Left hindlimb (tissue), 1 donor: ENCODE results near the gene GDF10.
A peak's percentile ranks its signal among the peaks of the same experiment; 100 is the strongest.

Experiments
- DNase-seq: peaks from one replicate; pipeline ENCODE4 v3.0.0-alpha.2; 2018

The GDF10 gene

DNA sequence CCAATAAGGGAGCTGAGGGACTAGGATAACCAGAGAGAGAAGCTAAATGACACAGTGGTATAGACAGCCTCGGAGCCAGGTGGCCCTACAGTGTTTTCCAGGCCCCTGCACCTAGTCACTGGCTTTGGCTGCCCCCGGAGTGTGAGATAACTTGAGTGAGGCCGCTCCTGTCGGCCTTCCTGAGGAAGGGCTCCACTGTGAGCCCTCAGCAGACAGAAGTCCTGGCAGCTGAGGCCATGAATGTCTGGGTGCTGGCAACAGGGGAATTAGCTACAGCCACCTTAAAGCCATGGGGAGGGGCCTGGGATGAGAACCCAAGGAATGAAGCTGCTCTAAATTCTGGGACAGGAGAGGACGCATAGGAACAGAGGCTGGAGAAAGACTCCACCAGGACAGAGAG lies 4.6 kb upstream of the GDF10 start:
- no peak for DNase-seq

DNA sequence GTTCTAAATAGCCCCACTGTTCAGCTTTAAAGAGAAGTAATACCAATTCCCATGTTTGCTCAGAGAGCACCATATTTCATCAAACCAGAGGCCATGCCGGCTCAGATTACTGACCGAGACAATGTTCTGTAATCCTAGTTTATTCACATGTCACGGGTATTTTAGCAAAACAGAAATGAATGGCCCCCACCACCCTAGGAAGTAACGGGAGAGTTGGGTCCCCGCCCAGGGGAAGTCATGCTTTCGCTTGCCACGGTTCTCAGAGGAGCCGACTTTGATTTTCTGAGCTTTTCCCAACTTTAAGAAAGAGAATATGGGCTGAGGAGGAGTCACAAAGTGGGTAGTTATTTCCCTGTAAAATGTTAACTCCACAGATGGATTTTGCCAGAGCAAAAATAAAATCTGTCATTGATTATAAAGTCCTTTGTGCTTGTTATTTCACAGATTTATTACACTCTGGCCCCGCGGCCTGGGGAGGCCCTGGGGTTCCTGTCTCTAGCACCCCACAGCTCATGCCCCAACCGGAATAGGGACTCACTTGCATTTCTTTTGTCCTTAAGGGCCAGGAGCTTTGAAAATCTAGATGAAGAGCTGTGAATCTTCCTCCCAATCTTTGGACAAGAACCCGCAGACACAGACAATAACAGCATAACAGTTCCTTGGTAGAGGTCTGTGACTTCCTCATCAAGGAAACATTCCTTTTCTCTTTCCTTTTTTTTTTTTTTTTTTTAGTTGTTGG lies 3.7 kb upstream of the GDF10 start:
- no peak for DNase-seq

DNA sequence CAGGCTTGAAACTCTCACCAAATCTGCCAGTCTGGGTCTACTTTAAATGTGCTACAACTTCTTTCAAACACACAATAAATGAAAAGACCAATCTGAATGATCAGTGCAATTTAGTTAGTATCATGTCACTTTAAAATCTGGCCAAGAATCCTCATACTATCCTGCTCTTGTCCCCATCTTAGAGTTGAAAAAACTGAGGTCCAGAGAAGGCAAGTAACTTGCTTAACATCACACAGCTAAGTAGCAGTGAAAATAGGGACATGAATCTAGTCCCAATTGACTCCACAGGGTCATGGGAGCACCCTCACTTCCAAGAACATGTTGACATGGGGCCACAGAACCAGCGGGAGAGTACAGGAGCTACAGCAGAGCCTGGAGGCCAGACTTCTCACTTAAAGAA lies 3.1 kb upstream of the GDF10 start:
- no peak for DNase-seq

DNA sequence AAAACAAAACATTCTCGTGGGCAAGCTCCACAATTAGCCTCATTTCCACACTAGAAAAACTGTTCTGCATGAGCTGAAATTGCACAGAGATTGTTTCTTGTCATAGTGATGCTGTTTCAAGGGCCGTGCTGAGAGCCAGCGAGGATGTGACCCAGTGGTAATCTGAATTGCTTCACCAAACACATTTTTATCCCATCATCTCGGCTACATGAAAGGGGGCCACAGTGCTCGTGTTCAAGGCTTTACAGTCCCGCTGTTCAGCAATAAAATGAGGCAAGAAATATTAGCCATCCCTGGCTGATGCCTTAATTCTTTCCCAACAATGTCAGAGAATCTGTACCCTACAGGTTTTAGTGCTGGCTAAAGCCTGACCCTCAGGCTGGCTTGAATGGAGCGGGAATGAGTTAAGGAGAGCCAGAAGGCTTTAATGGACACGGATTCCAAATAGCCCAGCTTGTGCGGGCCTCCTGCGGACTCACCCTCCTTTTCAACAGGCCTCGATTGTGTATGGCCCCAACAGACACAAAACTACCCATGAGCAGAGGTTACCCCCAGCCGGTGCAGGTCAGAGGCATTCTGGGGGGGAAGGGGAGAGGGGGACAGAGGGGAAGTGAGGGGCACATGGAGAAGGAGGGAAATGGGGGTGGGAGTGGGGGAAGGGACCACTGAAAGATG lies 2.0 kb upstream of the GDF10 start:
- DNase-seq: no peak

DNA sequence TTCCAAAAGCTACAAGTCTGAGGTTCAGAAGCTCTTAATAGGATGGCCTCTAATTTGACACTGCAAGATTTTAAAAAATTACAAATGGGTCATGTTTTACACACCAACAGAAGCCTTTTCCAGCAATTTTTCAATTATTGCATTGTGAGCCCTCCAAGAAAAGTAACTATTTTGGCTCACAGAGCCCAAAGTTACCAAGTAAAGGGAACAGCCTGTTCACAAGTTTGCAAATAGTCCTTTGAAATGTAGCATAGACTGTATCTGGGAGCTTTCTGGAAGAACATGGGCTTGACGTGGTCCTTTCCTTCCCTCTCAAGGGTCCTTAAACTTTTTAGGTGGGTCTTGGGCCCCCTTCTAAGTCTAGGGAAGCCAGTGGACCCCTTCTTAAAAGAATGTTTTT lies 1.3 kb upstream of the GDF10 start:
- no peak for DNase-seq

DNA sequence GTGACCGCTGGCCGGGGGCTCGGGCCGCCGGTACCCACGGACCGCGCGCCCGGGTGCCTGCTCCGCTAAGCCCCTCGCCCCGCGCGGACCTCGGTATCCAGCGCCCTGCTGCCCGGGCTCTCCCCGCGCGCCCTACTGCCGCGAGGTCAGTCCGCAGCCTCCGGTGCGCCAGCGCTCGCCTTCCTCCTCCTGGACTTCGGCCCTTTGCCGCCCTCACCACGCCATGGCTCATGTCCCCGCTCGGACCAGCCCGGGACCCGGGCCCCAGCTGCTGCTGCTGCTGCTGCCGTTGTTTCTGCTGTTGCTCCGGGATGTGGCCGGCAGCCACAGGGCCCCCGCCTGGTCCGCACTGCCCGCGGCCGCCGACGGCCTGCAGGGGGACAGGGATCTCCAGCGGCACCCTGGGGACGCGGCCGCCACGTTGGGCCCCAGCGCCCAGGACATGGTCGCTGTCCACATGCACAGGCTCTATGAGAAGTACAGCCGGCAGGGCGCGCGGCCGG lies 483 bp downstream of the GDF10 start:
- DNase-seq: peak; percentile 45

GRCh38 chr10:47301833-47302232 lies 1.8 kb downstream of the GDF10 start:
- no peak for DNase-seq

DNA sequence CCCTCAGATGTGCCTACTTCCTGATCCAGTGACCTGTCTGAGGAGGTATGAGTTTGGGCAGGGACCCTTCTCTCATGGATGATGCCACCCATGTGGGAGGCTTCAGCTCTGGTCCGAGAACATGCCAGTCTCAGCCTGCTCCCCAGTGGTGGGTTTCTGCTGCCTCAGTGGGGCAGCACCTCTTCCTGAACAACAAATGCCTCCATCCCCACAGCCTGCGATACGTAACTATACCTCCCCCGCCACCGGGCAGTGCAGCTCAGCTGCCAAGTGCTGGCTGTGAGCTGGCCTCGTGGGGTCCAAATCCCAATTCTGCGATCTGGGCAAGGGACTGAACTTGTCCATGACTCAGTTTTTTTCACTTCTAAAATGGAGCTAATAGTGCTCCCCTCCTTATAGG lies 3.1 kb downstream of the GDF10 start:
- no peak for DNase-seq

- DNase-seq: no peak
These were observed 3.9 kb downstream of the GDF10 start for GRCh38 chr10:47303866-47304265.

DNA sequence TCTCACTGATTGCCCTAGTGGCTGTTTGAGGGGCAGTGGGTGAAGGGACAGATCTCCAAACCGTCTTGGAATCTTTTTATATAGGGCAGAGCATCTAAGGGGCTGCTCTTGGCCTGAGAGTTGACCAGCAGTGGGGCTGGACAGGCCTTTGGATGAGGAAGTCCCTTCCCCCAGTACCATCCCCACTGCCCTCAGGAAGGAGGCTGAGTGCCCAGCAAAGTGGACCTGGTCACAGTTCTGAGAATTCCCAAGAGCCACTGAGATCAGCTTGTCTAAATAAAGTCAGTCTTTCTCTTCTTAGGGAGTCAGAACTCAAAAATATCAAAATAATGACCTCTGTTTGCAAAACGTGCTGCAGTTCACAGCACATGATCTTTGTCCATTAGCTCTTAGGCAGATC lies 5.6 kb downstream of the GDF10 start:
- no peak for DNase-seq

GRCh38 chr10:47306387-47307210 lies 6.6 kb downstream of the GDF10 start:
- no peak for DNase-seq

DNA sequence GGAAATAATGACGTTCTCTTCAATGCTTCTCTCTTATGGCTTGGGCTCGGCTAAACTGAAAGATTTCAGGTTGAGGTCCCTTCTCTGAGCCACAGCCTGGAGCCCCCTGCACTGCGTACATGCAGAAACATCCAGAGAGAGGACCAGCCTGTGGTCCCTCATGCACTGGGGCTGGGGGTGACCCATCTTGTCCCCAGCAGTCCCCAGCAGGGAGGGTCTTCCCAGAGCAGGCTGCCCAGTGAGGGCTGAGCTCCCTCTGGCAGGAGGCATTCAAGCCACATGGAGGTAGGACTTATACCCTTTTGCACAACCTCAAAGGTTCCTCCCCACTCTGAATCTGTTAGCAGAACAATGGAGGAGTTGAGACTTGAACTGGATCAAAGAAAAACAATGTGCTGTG lies 7.4 kb downstream of the GDF10 start:
- no peak for DNase-seq

GRCh38 chr10:47308775-47309174 lies 8.8 kb downstream of the GDF10 start:
- no peak for DNase-seq

- DNase-seq: no peak
These were observed 9.6 kb downstream of the GDF10 start for GRCh38 chr10:47309408-47310089.

DNA sequence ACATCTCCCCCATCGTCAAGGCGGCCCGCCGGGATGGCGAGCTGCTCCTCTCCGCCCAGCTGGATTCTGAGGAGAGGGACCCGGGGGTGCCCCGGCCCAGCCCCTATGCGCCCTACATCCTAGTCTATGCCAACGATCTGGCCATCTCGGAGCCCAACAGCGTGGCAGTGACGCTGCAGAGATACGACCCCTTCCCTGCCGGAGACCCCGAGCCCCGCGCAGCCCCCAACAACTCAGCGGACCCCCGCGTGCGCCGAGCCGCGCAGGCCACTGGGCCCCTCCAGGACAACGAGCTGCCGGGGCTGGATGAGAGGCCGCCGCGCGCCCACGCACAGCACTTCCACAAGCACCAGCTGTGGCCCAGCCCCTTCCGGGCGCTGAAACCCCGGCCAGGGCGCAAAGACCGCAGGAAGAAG lies 10.1 kb downstream of the GDF10 start:
- DNase-seq: no peak

- no peak for DNase-seq
These were observed 11.4 kb downstream of the GDF10 start for GRCh38 chr10:47311193-47311931.

DNA sequence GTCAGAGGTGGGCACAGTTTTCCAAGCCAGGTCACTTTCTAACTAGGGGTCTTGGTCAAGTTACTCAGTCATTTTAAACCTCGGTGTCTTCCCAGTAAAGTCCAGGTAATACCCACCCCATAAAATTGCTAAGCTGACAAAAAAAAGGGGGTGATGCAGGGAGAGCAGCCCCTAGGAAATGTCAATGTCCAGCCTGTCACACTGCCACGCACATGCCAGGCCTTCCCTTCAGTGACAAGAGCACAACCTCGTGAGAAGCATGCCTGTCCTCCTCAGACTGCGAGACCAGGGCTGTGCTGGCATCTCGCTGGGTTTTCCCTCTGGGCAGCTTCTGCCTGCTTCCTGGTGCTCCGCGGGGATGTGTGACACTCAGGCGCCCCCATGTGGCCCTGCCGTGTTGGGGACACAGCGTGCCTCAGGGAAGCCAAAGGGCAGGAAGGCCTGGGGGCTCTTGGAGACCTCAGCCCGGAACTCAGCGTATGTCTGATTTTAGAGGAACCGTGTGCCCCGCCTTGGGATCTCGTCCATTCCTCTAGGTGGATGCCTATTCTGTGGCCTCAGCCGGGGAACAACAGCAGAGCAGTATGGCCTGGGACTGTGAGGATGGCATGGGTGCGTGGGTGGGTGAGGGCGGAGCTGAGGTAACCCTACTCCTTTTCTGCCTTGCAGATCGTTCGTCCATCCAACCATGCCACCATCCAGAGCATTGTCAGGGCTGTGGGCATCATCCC lies 12.1 kb downstream of the GDF10 start:
- peak; percentile 84 for DNase-seq

DNA sequence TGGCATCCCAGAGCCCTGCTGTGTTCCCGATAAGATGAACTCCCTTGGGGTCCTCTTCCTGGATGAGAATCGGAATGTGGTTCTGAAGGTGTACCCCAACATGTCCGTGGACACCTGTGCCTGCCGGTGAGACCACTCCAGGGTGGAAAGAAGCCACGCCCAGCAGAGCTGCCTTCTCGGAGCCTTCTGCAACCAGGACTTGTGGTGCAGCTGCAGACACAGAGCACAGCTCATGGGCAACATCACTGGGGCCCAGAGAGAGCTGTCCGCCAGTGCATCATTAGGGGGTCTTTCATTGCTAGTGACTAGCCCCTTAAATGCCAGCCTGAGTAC lies 12.6 kb downstream of the GDF10 start:
- no peak for DNase-seq

DNA sequence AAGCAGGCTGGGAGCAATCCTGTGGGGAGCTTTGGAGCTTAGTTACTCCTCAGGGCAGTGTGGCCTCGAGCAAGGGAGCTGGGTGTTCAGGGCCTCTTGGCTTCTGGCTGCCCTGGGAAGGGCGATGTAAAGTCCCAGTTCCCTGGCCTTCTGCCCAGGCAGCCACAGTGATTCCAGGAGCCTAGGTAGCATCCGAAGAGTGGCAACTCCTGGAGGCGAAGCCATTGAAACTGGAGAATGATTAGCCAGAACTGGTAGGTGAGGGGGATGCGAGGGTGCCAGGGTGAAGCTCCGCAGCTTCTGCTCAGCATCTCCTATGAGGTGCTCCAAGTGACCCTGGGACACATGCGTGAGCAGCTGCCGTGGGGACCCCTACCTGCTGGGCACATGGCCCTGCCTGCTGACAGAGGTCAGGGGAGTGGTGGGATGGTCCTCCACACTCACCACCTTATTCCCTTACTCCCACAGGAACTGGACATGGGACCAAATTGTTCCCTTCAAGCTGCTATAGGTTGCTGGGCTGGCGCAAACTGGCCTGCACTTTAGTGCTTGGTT lies 14.5 kb downstream of the GDF10 start:
- no peak for DNase-seq

DNA sequence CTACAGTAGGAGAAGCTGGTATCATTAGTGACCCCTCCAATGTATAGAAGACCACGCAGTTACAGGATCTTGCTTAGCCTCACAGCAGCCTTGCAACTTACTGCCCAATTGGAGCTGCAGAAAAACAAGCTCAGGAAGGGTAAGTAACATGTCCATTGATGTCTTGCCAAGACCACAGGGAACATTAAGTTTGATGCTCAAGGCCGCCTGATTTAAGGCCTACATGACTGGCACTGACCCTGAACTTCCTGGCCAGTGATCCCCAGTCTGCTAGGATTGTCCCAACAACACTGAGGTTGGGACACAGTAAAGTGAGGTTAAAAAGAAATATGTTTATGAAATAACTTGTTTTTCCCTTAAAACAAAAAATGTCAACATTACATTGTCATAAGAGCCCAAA lies 15.4 kb downstream of the GDF10 start:
- DNase-seq: no peak

- DNase-seq: no peak
These were observed 16.1 kb downstream of the GDF10 start for GRCh38 chr10:47316131-47316530.
